HFF-Myc (cell line): ENCODE measurements around the gene DGCR8.

Source experiments
- DNase-seq: peaks from one replicate; pipeline ENCODE4 v3.0.0-alpha.2; 2011; ENCODE audit warnings: low read depth; ENCODE audit errors: extremely low read depth
- H3K4me3 ChIP-seq: replicated peaks from 2 replicates; pipeline ENCODE4 v1.5.1; 2011; ENCODE audit warnings: low read depth, mild to moderate bottlenecking, control low read depth, low read length
- TF ChIP-seq, protein P1 (sequence below): IDR thresholded peaks from 2 replicates; pipeline ENCODE4 v1.5.1; 2012; ENCODE audit warnings: mild to moderate bottlenecking, low read depth, low read length, control low read depth; ENCODE audit errors: missing control alignments

Gene DGCR8

DNA sequence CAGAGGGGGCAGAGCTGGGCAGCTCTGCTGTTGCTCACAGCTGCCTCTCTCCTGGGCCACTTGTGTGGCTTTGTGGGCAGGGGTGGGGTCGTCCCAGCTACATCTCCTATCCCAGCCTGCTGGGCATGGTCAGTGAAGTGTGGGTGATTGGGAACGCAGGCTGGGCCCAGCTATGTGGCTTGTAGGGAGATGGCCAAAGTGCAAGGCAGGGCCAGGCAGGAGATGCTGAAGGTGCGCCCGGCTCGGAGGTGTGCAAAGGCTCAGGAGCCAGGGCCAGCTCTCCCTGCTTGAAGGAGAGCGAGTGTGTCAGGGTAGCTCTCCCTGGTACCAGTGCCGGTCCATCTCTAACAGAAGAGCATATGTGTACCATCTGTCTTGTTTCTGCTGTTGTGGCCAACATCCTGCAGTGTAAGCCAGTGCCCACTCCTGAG, 27.4 kb downstream of the DGCR8 start:
- no peak overlapping the region for H3K4me3 ChIP-seq
- DNase-seq: no peak
- TF ChIP-seq, protein P1, sequence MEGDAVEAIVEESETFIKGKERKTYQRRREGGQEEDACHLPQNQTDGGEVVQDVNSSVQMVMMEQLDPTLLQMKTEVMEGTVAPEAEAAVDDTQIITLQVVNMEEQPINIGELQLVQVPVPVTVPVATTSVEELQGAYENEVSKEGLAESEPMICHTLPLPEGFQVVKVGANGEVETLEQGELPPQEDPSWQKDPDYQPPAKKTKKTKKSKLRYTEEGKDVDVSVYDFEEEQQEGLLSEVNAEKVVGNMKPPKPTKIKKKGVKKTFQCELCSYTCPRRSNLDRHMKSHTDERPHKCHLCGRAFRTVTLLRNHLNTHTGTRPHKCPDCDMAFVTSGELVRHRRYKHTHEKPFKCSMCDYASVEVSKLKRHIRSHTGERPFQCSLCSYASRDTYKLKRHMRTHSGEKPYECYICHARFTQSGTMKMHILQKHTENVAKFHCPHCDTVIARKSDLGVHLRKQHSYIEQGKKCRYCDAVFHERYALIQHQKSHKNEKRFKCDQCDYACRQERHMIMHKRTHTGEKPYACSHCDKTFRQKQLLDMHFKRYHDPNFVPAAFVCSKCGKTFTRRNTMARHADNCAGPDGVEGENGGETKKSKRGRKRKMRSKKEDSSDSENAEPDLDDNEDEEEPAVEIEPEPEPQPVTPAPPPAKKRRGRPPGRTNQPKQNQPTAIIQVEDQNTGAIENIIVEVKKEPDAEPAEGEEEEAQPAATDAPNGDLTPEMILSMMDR: no peak

DNA sequence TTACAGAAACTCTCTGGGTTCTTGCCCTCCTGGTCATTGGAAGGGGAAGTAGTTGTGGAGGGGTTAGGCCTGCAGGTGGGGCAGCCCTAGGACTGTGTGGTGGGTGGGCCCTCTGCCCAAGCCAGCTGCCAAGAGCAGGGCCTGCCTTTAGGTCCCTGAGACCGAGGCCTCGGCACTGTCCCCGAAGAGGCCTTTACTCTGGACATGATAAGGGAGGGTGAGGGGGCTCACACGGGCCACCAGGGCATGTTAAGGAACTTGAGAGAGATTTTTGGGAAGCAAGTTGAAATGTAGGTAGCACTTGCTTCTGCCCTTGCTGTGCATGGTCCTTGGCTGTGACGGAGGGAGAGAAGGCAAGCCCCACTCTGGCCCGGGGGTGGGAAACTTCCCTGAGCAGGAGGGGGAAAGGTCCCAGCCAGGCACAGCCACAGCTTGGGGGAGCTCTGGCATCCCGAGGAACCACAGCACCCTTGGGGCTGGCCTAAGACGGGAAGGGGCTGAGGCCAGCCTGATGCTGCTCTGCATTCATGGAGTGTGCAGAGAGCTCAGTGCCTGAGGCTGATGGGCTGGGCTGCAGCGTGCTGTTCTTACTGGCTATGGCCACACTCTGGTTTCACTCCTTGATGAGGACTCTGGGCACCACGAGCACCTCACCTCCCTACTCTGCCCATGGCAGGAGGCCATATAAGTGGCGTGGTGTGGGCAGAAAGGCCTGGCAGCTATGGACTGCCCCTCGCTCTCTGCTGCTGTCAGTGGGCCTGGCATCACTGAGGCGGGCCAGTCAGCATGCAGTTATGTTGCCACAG, 28.1 kb downstream of the DGCR8 start:
- DNase-seq: no peak
- TF ChIP-seq, protein P1: no peak
- no peak overlapping the region for H3K4me3 ChIP-seq

GRCh38 chr22:20108757-20109230, 28.8 kb downstream of the DGCR8 start:
- DNase-seq: no peak
- TF ChIP-seq, protein P1: no peak

GRCh38 chr22:20109411-20110358, 29.6 kb downstream of the DGCR8 start:
- no peak for DNase-seq

More at GRCh38 chr22:20108757-20109230, 28.8 kb downstream of the DGCR8 start:
- no peak overlapping the region for H3K4me3 ChIP-seq

DNA sequence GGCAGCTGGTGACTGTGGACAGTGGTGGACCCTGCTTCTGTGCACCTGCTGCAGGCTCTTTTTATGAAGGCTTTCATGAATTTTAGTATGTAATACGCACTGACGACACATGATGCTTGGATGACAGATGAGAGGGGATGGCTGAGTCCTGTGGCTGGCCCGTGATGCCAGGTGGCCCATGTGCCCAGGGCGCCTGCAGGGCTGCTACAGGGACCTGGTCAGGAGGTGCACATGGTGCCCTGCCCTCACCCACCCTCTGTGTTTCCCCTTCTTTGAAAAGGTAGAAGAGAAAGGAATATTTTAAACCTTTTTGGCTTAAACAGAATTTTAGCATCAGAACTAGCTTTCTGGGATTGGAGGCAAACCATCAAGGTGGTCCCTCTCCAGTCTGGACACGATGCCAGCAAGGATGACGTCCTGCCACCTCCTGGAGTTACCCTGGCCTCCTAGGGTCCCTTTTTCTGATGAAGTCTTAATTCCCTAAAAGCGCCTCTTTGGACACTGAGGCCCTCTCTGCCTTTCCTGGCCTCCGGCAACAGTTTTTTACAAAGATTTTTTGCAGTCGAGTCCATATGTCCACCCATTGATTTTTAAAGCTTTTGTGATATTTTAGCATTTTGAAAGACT, 30.4 kb downstream of the DGCR8 start:
- TF ChIP-seq, protein P1: no peak
- DNase-seq: no peak
- H3K4me3 ChIP-seq: no peak overlapping the region

More at GRCh38 chr22:20109411-20110358, 29.6 kb downstream of the DGCR8 start:
- TF ChIP-seq, protein P1: no peak
- no peak overlapping the region for H3K4me3 ChIP-seq

- TF ChIP-seq, protein P1: peak; percentile 61
- no peak for DNase-seq
- H3K4me3 ChIP-seq: no peak overlapping the region
Observed at GRCh38 chr22:20111045-20111688, 31.1 kb downstream of the DGCR8 start.
